HG03460 (cell line): ENCODE data around the gene MTRF1L.

ENCODE experiments used
- ATAC-seq: cut with Tn5 transposase; IDR thresholded peaks from one replicate; pipeline ENCODE4 v1.9.1; 2021; ENCODE audit not compliant: unreplicated experiment

The MTRF1L gene, protein sequence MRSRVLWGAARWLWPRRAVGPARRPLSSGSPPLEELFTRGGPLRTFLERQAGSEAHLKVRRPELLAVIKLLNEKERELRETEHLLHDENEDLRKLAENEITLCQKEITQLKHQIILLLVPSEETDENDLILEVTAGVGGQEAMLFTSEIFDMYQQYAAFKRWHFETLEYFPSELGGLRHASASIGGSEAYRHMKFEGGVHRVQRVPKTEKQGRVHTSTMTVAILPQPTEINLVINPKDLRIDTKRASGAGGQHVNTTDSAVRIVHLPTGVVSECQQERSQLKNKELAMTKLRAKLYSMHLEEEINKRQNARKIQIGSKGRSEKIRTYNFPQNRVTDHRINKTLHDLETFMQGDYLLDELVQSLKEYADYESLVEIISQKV

DNA sequence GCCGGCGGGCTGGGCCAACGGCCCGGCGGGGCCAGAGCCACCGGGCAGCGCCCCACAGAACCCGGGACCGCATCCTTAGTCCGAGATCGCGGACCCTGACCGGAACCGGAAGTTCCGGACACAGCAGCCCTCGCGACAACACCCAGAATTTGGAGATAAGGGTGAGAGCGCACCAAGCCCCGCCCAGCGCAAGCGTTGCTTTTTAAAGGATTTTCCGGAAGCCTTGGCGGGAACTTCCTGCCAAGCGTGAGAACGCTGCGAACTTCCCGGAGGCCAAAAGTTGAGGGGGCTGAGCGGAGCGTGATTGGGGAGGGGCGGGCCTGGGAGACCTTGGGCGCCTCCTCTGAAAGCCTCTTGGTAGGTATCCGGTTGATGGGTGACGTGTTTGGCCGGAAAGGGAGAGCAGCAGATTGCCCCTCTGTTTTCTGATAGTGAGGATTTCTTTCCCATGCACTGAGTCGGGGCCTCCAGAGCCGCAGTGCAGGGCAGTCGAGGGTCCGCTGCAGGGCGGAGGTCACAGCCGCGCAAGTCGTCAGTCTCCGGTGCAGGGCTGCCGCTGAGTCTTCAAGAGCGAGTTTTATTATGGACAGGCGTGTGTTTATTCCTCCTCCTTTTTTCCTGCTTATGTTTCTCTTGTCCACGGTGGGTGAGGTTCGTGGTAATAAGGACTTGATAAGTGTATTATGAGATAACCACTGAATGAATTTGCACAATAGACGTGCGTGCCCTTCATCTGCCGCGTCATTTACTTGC is at the start of gene MTRF1L:
Gene MTRF1L, minus strand, starts transcription at position 97 of the 753 bp plus-strand sequence. Its CDS starts 24 bp downstream, at position 73.
- peak; percentile 94 for ATAC-seq

DNA sequence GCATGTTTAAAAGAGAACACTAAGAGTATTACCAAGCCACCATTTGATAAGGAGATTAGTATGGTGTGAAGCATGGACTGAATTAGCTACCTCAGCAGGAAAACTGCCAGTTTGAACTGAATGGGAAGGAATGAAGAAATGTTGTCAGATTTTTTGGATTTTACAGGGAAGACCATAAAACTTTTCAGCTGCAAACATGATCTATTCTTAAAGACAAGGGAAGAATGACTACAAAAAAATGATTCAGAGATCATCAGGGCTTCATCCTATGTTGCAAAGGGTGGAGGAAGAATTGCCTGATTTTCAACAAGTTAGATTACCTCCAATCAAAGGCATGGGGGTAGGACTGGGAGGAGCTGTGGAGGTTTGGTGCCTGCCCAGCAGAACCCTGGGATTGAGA is 49.3 kb upstream of the MTRF1L start:
- no peak for ATAC-seq

DNA sequence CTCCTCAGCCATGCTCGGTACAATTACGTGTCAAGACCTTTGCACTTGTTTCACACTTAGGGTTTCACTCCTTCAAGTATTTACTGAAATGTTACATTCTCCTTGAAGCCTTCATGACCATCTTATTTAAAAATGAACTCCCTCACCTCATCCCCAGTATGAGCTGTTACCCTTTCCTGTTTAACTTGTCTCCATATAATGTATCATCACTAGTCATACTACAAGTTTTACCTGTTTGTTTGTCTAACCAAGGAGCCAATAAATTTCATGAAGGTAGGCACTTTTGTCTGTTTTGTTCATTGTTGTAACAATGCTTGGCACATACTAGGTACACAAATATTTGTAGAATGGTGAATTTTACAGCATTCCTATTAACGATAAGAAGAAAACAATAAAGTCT is 46.1 kb upstream of the MTRF1L start:
- ATAC-seq, result no peak

DNA sequence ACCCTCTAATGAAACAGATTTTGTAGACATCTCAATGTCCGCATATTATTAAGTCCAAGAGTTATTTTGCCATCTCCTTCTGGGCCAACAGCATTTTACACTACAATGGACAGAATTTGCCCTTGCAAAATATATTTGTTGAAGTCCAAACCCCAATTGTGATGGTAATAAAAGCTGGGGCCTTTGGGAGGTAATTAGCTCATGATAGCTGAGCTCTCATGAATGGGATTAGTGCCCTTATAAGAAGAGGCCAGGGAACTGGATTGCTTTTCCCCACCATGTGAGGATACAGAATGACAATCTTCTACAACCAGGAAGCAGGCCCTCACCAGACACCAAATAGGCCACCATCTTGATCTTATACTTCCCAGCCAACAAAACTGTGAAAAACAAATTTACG is 44.9 kb upstream of the MTRF1L start:
- ATAC-seq, result no peak

DNA sequence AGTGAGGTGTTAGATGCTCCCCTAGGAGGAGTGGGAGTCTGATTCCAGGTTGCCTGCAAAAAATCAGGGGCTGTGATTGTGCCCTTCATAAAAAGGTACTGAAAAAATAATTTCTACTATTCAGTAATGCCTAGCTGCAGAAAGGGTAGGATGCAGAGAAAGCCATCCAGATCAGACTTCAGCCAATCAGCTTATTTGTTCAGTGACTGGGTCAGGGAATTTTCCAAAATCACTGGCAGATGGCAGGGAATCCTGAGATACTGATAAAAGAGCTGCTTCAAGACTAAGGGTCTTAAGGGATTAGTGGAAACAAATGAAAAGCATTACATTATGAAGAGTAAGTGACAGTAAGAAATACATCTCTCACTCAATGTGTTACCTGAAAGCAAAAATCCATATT is 42.8 kb upstream of the MTRF1L start:
- ATAC-seq, result no peak

DNA sequence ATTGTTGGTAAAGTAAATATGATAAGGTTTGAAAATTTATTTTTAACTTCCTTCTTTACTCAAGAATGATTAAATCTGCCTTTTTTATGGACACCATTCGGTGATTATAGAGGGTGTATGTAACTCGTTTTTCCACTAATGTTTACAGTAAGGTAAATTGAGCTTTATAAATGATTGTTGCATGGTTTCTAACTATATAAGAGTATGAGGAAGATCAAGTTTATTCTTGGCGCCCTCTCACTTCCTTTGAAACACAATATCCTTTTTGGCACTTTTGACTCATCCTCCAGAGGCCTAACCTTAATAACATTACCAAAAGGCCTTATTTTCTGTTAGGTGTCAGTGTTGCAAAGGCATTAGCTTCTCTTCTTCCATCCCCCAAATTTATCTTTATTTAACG is 41.8 kb upstream of the MTRF1L start:
- ATAC-seq, result no peak

DNA sequence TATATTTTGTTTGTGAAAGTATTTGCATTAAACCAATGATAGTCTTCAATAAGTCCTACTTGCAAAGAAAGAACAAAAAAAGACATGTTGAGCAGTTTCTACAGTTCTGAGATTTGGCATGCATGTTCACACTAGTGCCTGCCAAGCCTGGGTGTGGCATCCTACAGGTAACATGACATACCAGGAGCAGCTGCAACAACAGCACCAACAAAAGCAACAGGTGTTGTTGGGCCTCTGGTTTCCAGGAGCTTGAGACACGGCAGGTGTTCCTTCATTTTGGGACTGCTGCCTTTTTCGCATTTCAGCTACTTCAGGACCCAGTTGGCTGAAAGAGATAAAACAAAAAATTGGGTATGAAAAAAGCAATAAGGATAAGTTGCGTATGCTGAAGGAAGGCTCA is 41.2 kb upstream of the MTRF1L start:
- ATAC-seq, result no peak

DNA sequence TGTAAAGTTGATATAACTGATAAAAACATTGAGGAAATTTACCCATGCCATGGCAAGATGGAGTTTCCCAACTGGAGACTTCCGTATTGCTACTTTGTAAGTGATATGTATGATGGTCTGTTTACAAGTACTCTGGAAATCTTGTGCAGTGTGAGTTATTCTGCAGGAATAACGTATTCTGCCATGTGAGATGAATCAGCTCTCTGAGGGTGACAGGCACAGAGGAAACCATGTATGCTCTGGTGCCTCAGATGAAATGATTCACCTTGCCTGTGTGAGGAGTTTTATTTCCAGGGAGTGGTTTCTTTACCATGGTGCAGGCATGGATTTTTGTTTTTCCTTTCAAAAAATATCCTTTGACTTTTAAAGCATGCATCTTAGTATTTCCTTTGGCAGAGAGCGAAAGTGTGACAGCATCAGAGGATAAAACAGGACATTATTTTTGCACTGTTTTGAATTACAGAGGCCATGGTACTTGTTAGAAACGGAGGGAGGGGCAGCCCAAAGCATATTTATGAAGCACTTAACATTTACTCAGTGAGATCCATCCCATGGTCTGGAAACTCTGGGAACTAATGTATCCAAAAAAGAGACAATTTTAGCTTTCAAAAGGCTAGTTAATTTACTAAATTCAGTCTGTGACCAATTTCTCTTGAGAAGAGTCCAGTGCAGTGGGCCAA is 36.0 kb upstream of the MTRF1L start:
- no peak for ATAC-seq

DNA sequence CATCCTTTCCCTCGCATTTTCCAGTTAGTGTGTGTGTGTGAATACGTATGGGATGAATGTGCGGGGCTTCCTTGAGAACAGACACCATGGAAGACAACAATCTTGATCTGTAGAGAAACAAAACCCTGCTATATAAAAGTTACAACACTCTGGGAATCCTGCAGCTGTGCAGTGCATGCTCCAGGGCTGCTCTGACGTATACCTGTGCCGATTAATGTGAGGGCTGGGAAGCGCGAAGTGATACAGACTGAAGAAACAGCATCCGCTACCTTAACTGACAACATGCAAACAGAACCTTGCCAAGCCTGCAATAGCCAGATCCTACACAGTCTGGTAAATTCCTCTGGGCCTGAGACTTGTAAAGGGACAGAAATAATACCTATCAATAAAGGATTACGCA is 31.6 kb upstream of the MTRF1L start:
- ATAC-seq, result no peak

DNA sequence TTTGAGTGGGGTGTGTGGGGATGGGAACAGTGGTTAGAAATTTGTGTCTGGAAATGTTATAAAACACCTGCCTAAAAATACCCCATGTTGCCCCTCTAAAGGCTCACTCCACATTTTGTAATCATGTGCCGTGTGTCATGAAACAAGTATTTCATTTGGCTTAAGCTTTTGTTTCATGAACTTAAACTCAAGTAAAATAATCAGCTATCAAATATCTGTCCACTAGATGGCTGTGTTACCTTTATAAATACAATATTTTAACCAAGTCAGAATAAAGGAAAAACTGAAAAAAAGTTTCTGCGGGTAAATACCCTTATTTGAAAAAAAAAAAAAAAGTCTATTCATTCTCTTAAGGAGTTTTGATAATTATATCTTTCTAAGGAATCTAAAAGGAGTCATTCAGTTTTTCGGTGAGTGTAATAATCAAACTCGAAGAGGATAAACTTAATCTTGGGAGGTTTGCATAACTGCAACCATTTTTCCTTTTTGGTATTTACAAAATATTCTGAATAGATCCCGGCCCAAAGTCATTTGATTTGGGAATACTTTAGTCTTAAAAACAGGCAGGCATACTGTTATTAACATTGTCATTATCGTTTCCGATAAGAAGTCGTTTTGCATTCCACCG is 29.9 kb upstream of the MTRF1L start:
- ATAC-seq, result peak; percentile 65

DNA sequence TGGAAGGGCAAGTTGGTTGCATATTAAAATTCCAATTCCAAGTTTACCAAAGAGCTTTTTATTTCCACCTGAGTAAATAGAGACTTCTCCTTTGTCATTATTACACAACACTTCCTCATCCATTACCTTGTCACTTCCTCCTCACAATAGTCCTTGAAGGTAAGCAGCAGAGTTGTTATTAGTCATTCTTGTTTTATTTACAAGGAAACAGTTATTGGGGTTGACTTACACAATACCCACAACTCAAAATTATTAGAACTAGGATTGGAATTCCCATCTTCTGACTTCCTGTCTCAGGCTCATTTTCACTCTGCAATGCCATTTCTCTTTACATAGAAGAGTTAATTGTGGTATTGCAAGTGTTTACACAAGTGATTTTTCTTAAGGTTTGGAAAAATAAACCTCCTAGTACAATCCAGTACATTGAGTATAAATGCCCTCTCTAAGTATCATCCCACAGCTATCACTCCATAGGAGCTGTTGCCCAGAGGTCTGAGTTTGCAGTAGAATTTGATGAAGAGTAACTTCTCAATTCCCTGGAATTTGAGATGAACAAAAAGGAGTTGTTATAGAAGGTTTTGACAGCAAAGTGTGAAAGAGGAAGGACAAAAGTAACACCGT is 28.9 kb upstream of the MTRF1L start:
- no peak for ATAC-seq

DNA sequence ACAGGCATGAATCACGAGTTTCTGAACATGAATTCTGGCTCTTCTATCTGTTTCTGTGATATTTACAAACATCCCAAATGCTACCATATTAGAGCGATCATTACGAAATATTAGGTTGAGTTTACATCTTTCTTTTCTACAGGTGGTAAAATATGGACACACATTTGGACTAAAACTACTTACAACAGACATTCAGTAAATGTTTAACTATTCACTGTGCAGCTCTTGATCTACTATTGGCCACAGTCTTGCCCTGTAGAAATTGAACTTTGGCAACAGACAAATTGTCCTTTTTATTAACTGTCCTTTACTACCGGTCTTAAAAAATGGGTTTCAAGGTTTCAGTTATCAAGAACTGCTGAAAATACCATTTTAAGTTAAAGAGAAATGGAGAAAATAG is 26.5 kb upstream of the MTRF1L start:
- no peak for ATAC-seq

DNA sequence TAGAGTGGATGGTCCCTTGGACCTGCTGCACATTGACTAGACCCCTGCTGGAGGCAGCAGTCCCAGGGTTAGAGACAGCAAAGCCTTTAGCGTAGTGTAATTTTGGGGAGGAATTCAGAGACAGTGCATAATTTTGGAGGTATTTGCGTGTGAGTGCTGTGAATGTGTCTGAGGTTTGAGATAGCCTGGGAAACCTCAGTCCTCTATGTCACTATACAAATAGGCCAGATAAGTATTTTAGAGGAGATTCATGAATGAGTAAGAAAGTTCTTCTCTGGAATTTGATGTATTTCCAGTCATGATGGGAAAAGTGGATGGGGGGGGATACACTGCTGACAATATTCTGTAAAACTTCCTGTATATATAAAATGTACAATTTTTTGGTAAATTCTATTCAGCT is 25.8 kb upstream of the MTRF1L start:
- no peak for ATAC-seq

DNA sequence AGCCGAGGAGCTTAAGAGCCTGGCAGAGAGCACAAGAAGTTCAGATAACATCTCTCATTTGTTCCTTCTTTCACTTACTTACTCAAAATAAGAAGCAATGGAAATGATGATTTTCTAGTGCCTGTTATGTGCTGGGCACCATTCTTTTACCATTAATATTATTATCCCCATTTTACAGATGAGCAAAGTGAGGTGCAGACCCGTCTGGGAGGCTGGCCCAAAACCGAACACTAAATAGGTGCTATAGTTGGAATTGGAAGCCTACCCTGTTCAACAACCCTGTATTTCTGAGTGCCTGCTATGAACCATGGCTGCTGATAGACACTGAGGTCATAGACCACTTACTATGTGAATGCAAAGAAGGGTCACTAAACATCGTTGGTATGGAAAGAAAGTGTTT is 25.0 kb upstream of the MTRF1L start:
- no peak for ATAC-seq

DNA sequence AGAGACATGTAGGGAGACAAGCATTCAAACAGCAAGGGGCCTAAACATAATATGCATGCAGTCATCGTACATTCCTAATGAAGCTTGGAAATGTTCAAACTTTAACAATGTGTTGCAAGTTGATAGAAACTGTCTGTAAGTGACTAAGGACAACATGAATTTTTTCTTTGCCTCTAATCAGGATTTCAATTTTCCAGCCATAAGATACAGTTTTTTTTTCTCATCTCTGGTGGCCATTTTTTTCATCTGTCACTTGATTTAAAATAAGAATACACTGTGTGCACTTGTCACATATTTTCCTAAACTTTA is 22.2 kb upstream of the MTRF1L start:
- no peak for ATAC-seq

DNA sequence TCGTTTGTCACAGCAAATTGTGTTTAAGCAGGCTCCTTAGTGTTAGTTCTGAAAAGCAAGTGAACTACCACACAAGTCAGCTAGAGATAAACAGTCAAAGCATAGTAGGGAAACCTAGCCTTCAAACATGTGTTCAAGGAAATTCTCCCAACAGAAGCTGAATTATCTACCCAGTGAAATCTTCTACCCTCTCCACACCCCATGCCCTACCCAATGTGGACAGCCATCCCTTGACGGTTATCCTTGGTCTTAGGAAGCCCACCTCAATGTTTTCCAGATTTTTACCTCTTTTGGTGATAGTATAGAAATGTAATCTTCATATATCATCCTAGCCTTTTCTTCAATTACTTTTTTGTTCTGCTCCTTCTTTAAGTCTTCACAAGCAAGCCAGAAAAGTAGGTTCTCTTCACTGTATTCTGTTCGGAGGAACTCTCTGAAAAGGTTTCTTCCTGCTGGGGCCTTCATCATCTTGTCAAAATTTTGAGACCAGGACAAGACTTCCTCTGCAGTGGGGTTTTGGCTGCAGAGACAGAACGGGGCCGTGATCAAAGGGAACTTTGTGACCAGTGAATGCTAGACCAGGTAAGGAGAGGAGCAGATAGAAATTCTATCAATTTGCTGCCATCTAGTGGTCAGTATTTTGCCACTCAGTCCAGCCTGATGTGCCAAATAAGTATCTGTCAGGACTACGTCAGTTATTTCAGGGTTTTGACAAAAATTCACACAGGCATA is 21.6 kb upstream of the MTRF1L start:
- peak; percentile 99 for ATAC-seq

DNA sequence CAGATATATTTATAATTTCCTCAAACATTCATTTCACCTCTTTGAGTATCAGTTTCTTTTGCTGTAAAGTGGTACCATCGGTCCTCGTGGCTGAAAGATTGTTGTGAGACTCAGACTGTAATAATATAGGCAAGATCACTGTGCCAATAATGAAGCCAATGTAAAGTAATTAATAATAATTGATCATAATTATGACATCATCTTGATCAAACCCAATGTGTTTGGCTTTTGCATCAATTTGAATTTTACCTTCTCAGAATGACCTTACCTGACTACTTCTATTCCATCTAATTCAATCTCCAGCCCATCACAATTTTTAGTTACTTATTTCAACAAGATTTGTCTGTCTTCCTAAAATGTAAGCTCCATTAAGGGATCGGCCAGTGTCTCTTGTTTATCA is 15.8 kb upstream of the MTRF1L start:
- ATAC-seq, result no peak

DNA sequence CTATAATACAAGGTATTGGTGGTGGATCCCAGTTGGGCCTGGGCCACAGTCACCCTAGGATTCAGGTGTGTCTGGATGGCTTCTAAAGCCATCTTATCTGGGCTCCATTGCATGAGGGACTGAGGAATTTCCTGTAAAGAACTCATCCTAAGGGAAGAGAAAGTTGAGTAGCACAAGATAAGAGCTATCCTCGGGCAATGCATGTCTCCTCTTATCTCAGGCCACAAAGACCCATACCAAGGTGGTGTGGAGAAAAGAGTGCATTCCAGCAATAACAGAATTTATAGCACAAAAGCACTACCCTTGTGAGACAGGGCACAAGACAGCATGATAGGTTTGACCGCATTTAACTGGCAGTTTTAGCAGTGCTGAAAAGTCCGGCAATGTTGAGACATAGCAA is 14.3 kb upstream of the MTRF1L start:
- ATAC-seq, result no peak

DNA sequence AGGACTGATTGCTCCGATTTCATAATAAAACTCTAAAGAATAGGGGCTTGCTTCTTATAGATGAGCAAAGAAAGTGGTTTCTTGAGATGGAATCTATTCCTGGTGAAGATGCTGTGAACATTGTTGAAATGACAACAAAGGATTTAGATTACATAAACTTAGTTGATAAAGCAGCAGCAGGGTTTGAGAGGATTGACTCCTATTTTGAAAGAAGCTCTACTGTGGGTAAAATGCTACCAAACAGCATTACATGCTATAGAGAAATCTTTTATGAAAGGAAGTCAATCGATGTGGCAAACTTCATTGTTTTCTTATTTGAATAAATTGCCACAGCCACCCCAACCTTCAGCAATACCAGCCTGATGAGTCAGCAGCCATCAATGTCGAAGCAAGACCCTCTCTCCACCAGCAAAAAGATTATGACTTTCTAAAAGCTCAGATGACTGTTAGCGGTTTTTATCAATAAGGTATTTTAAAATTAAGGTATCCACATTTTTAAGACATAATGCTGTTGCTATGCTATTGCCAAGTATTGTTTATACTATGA is 12.7 kb upstream of the MTRF1L start:
- no peak for ATAC-seq

DNA sequence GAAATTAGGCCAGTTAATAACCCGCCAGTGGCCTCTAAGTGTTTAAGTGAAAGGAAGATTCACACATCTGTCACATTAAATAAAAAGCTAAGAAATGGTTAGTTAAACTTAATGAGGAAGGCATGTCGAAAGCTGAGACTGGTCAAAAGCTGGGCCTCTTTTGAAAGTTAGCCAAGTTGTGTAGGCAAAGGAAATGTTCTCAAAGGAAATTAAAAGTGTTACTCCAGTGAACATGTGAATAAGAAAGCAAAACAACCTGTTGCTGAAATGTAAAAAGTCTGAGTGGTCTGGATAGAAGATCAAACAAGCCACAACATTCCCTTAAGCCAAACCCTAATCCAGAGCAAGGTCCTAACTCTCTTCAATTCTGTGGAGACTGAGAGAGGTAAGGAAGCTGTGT is 10.9 kb upstream of the MTRF1L start:
- ATAC-seq, result no peak
